Upper lobe of left lung (tissue), 4 donors: ENCODE data around the gene CELF5.

Experiments
- EP300 ChIP-seq, 4 donors: sonication (generic); formaldehyde crosslinking; IDR thresholded peaks; one replicate each; pipeline ENCODE4 v1.5.1; 2017; ENCODE audit warnings: antibody characterized with exemption in 4 of 4, control low read depth in 2 of 4
- TF ChIP-seq, protein P1 (sequence below), 6 experiments: fragments of 450-650 bp in 4 of 6; fragments of 200-600 bp in 2 of 6; sonication (generic) in 2 of 6; IDR thresholded peaks; one replicate each; pipeline ENCODE4 v1.5.1; 2016 to 2019; ENCODE audit warnings: antibody characterized with exemption in 6 of 6

GRCh38 chr19:3320853-3321252 is 96.4 kb downstream of the CELF5 start:
- TF ChIP-seq, protein P1, sequence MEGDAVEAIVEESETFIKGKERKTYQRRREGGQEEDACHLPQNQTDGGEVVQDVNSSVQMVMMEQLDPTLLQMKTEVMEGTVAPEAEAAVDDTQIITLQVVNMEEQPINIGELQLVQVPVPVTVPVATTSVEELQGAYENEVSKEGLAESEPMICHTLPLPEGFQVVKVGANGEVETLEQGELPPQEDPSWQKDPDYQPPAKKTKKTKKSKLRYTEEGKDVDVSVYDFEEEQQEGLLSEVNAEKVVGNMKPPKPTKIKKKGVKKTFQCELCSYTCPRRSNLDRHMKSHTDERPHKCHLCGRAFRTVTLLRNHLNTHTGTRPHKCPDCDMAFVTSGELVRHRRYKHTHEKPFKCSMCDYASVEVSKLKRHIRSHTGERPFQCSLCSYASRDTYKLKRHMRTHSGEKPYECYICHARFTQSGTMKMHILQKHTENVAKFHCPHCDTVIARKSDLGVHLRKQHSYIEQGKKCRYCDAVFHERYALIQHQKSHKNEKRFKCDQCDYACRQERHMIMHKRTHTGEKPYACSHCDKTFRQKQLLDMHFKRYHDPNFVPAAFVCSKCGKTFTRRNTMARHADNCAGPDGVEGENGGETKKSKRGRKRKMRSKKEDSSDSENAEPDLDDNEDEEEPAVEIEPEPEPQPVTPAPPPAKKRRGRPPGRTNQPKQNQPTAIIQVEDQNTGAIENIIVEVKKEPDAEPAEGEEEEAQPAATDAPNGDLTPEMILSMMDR (IDR thresholded peaks at IDR 0.05): no peak
- TF ChIP-seq EP300 (IDR thresholded peaks at IDR 0.05): no peak
